ENCODE measurements around the gene DMRTC2. TPM values are rescaled to one million over a fixed set of nuclear protein-coding genes. Genes with fewer than 3 reads are reported as not detected.

DMRTC2 gene
- polyA plus RNA-seq (ENCODE audit: insufficient read length in 12 of 12): not detected
- long read RNA-seq, donor 1: 0 reads
- long read RNA-seq, donor 2: 0 reads
- long read RNA-seq, donor 3: 0 reads
- long read RNA-seq, donor 4: 0 reads
- long read RNA-seq, donor 5: 0 reads
- long read RNA-seq, donor 6: 0 reads
- long read RNA-seq, donor 7: 0 reads
- long read RNA-seq, donor 8: 0 reads
- long read RNA-seq, donor 9: 0 reads
- long read RNA-seq, donor 10: 0 reads
- long read RNA-seq, donor 11: 0 reads

GRCh38 chr19:41845001-41845050 is at the start of gene DMRTC2:
DMRTC2 (plus strand) TSS chr19:41845042; CDS start chr19:41847429, 2,387 bp downstream.
- DNase-seq: no peak

GRCh38 chr19:41796362-41796761 is 48.5 kb upstream of the DMRTC2 start, which contains the start of gene CEACAM3:
CEACAM3 (plus strand) TSS chr19:41796587; CDS start chr19:41796678, 91 bp downstream.
- DNase-seq: no peak

GRCh38 chr19:41796901-41797300 is 47.9 kb upstream of the DMRTC2 start:
- no peak for DNase-seq

GRCh38 chr19:41799444-41800000 is 45.3 kb upstream of the DMRTC2 start:
- no peak for DNase-seq

GRCh38 chr19:41801031-41801430 is 43.8 kb upstream of the DMRTC2 start:
- DNase-seq: no peak

- DNase-seq: no peak
These were observed 43.0 kb upstream of the DMRTC2 start for GRCh38 chr19:41801792-41802211.

- DNase-seq: no peak
These were observed 42.1 kb upstream of the DMRTC2 start for GRCh38 chr19:41802770-41803169.

- DNase-seq: no peak
These were observed 40.5 kb upstream of the DMRTC2 start for GRCh38 chr19:41804336-41804735.

- no peak for DNase-seq
These were observed 37.7 kb upstream of the DMRTC2 start for GRCh38 chr19:41807176-41807575.

- DNase-seq: no peak
These were observed 35.9 kb upstream of the DMRTC2 start for GRCh38 chr19:41808663-41809566.

- no peak for DNase-seq
These were observed 34.5 kb upstream of the DMRTC2 start for GRCh38 chr19:41810301-41810700.

- DNase-seq: no peak
These were observed 33.8 kb upstream of the DMRTC2 start for GRCh38 chr19:41811036-41811435.

- no peak for DNase-seq
These were observed 32.9 kb upstream of the DMRTC2 start for GRCh38 chr19:41811981-41812380.

GRCh38 chr19:41813911-41814310 is 30.9 kb upstream of the DMRTC2 start:
- no peak for DNase-seq

GRCh38 chr19:41815301-41815700 is 29.5 kb upstream of the DMRTC2 start:
- DNase-seq: no peak

GRCh38 chr19:41816761-41817160 is 28.1 kb upstream of the DMRTC2 start:
- no peak for DNase-seq

- DNase-seq: no peak
These were observed 23.7 kb upstream of the DMRTC2 start for GRCh38 chr19:41821003-41821735.

GRCh38 chr19:41837981-41838708 is 6.7 kb upstream of the DMRTC2 start:
- DNase-seq: no peak

- no peak for DNase-seq
These were observed 5.6 kb upstream of the DMRTC2 start for GRCh38 chr19:41839211-41839610.

- DNase-seq: no peak
These were observed 1.5 kb upstream of the DMRTC2 start for GRCh38 chr19:41843371-41843770.

GRCh38 chr19:41844601-41845000 is 241 bp upstream of the DMRTC2 start, which contains the start of gene LYPD4:
LYPD4 (minus strand) TSS chr19:41844683; CDS start chr19:41839285, 5,398 bp downstream.
- no peak for DNase-seq

GRCh38 chr19:41845051-41845590 is 279 bp downstream of the DMRTC2 start:
- no peak for DNase-seq
